HFFc6 (cell line): ENCODE results near the gene ZNF277. TPM values are rescaled to one million over a fixed set of nuclear protein-coding genes. Genes with fewer than 3 reads are reported as not detected.
A peak's percentile ranks its signal among the peaks of the same experiment; 100 is the strongest.

Experiments
- DNase-seq: peaks from one replicate; pipeline ENCODE4 v3.0.0-alpha.2; 2018
- H3K27ac Mint-ChIP-seq: 2 replicates; pipeline ENCODE4 v1.8.0; 2020; ENCODE audit warnings: mild to moderate bottlenecking, mixed read lengths
- H3K27me3 Mint-ChIP-seq: 2 replicates; pipeline ENCODE4 v1.8.0; 2021; ENCODE audit warnings: mild to moderate bottlenecking, moderate library complexity, mixed read lengths; ENCODE audit not compliant: insufficient read depth
- H3K36me3 Mint-ChIP-seq: 2 replicates; pipeline ENCODE4 v1.8.0; 2021; ENCODE audit warnings: low read depth, mixed read lengths
- H3K4me1 Mint-ChIP-seq: 2 replicates; pipeline ENCODE4 v1.8.0; 2020; ENCODE audit warnings: low read depth, mixed read lengths
- H3K4me3 Mint-ChIP-seq: 2 replicates; pipeline ENCODE4 v1.8.0; 2020; ENCODE audit warnings: mild to moderate bottlenecking, moderate library complexity, mixed read lengths
- H3K9me3 Mint-ChIP-seq: 2 replicates; pipeline ENCODE4 v1.8.0; 2020; ENCODE audit warnings: mild to moderate bottlenecking, mixed read lengths
- total RNA-seq, 6 experiments: library from RNA; stranded (reverse); fragmentation: NEBNext Ultra II Directional; extraction: Animal tissue kit (Norgen Biotek cat#: 25700); gene quantifications; 2 replicates in 1 of 6; 3 replicates in 5 of 6; pipeline ENCODE4 v1.2.3, GENCODE V29; 2021
- TF ChIP-seq, protein P1 (sequence below): fragments of 200-600 bp; sonication (generic); IDR thresholded peaks from 2 replicates; pipeline ENCODE4 v1.5.0; 2021; ENCODE audit warnings: antibody characterized with exemption, mild to moderate bottlenecking

ZNF277 gene
- total RNA-seq, 6 experiments from 2014 or later, result 9.5 to 14.6 (median 13.5) TPM

- TF ChIP-seq, protein P1, sequence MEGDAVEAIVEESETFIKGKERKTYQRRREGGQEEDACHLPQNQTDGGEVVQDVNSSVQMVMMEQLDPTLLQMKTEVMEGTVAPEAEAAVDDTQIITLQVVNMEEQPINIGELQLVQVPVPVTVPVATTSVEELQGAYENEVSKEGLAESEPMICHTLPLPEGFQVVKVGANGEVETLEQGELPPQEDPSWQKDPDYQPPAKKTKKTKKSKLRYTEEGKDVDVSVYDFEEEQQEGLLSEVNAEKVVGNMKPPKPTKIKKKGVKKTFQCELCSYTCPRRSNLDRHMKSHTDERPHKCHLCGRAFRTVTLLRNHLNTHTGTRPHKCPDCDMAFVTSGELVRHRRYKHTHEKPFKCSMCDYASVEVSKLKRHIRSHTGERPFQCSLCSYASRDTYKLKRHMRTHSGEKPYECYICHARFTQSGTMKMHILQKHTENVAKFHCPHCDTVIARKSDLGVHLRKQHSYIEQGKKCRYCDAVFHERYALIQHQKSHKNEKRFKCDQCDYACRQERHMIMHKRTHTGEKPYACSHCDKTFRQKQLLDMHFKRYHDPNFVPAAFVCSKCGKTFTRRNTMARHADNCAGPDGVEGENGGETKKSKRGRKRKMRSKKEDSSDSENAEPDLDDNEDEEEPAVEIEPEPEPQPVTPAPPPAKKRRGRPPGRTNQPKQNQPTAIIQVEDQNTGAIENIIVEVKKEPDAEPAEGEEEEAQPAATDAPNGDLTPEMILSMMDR, result no peak
- peaks cover 43% of the 10 kb centered on the region for H3K4me1 Mint-ChIP-seq
- H3K4me3 Mint-ChIP-seq, result peak overlapping the region; percentile 99
- H3K36me3 Mint-ChIP-seq, result no peaks in the 10 kb centered on the region; the same call in 1 of the 2 replicates
- H3K27me3 Mint-ChIP-seq, result no peaks in the 10 kb centered on the region
- H3K9me3 Mint-ChIP-seq, result no peaks in the 10 kb centered on the region
- H3K27ac Mint-ChIP-seq, result peak overlapping the region; percentile 49
- DNase-seq, result no peak
Observed at GRCh38 chr7:112204499-112205342, 1.8 kb upstream of the ZNF277 start.

DNA sequence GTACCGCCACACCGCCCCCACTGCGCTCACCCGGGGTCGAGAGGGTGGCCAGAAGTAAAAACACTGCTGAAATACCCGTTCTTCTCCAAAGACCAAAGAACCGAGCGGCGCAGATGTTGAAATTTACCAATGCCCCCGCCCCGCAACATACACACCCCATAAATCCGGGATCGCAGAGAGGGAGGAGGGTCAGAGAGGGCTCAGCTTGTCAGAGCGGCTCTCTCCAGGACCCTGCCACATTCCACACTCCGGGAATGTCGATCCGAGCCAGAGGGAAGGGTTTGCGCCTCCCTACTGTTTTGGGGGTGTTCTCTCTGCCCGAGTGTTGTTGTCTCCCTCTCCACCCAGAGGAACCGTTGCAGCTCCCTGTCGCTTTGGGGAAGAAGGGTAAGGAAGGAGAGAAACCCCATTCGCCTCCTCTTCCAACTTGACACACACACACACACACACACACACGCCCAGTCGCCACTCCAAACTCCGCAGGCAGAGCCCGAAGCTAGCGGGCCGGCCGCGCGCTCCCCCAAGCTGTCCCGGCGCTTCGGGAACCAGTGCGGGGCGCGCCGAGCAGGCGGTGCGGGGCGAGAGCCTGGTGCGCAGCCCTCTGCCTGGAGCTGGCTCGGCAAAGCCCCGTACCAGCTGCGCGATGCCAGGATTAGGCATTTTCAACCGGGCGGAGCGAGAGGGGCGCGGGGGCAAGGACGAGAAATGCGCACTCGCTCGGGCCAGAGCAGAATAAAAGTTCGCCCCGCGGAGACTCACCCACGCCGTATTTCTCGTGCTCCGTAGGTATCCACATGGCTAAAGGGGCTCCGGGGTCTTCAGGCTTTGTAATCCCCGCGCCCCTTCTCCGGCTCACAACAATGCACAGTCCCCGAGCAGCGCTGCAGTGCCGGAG, 905 bp upstream of the ZNF277 start:
- TF ChIP-seq, protein P1, result no peak

DNA sequence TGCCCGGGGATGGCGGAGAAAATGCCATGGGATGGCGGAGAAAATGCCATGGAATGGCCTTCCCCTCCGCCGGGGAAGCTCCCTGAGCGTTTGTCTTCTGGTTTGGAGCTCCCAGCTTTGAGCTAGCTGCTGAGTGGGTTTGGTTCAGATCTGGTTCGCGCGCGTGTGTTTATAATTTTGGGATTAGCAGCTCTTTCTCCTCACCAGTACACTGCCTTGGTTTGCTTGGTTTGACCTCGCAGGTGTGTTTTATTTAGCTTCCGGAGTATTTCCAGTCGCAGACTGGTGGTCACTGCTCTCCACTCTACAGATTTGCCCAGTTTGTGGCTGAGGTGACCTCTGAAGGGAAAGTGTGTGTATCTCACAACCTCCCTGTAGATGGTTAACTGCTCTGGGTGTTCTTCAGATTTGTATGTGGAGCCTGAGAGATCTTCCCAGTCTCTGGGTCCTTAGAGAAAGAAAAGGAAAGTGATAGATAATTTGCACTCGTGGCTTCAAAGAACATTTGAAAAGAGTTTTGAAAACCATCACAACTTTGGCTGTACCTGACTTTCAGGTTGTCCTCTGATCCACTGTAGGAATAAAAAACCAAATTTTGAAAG, 597 bp downstream of the ZNF277 start:
- no peaks in the 10 kb centered on the region for H3K9me3 Mint-ChIP-seq

More for the DNA sequence above, 905 bp upstream of the ZNF277 start:
- H3K27ac Mint-ChIP-seq, result peak overlapping the region; percentile 49
- H3K4me3 Mint-ChIP-seq, result peak overlapping the region; percentile 99
- peak; percentile 31 for DNase-seq
- no peaks in the 10 kb centered on the region for H3K27me3 Mint-ChIP-seq
- peaks cover 40% of the 10 kb centered on the region for H3K4me1 Mint-ChIP-seq
- H3K36me3 Mint-ChIP-seq, result no peaks in the 10 kb centered on the region; the same call in 1 of the 2 replicates
- no peaks in the 10 kb centered on the region for H3K9me3 Mint-ChIP-seq

GRCh38 chr7:112207765-112208164, 1.3 kb downstream of the ZNF277 start:
- H3K4me3 Mint-ChIP-seq, result peak overlapping the region; percentile 99
- H3K27me3 Mint-ChIP-seq, result no peaks in the 10 kb centered on the region
- H3K9me3 Mint-ChIP-seq, result no peaks in the 10 kb centered on the region
- no peaks in the 10 kb centered on the region; the same call in 1 of the 2 replicates for H3K36me3 Mint-ChIP-seq
- peak overlapping the region; percentile 85; the same call in 1 of the 2 replicates for H3K27ac Mint-ChIP-seq
- TF ChIP-seq, protein P1, result no peak
- H3K4me1 Mint-ChIP-seq, result peaks cover 43% of the 10 kb centered on the region
- no peak for DNase-seq

More for the DNA sequence above, 597 bp downstream of the ZNF277 start:
- DNase-seq, result no peak
- Mint-ChIP-seq H3K27me3 (no peaks in the 10 kb centered on the region), H3K4me3 (peak overlapping the region; percentile 99), H3K27ac (peak overlapping the region; percentile 85), H3K4me1 (peaks cover 39% of the 10 kb centered on the region), H3K36me3 (no peaks in the 10 kb centered on the region; the same call in 1 of the 2 replicates)
- TF ChIP-seq, protein P1, result no peak

DNA sequence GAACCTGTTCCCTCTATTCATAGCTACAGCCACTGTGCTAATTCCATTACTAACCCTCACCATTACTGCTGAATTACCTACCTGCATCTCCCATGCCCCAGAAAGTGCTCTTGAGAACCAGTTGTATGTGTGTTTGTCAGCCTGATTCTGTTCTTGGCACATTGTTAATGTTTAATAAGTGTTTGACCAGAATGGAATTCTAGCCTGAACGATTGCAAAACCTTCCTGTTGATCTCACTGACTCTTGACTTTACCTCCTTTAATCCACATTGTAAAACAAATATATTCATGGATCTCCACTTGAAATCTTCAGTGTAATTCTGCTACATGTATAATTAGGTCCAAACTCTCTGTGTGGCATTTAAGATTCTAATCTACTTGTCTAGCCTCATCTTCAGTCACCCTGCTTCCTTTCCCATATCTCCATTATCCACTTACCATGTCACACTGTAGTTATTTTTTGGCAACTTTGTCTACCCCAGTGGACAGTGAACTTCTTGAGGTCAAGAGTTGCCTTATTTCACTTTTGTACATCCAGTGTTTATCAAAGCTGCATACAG, 4.9 kb downstream of the ZNF277 start:
- no peaks in the 10 kb centered on the region; the same call in 1 of the 2 replicates for H3K27me3 Mint-ChIP-seq
- DNase-seq, result peak; percentile 16
- peak overlapping the region; percentile 8; the same call in 1 of the 2 replicates for H3K27ac Mint-ChIP-seq
- no peaks in the 10 kb centered on the region; the same call in 1 of the 2 replicates for H3K36me3 Mint-ChIP-seq
- no peak overlapping the region for H3K4me3 Mint-ChIP-seq
- no peaks in the 10 kb centered on the region for H3K9me3 Mint-ChIP-seq
- TF ChIP-seq, protein P1, result no peak
- H3K4me1 Mint-ChIP-seq, result peaks cover 40% of the 10 kb centered on the region
